GM12878 (cell line): Measurements from ENCODE around the gene MEF2C. TPM values are rescaled to one million over a fixed set of nuclear protein-coding genes. Genes with fewer than 3 reads are reported as not detected.
A peak's percentile ranks its signal among the peaks of the same experiment; 100 is the strongest.

Experiments
- ATF7 ChIP-seq: fragments of 450-650 bp; IDR thresholded peaks from 2 replicates; pipeline ENCODE4 v1.6.1; 2016; ENCODE audit warnings: low read depth, mild to moderate bottlenecking
- BHLHE40 ChIP-seq, 2 experiments: fragments of 450-650 bp in 1 of 2; IDR thresholded peaks; 2 replicates each; pipeline ENCODE4 v1.6.1; 2011 to 2017; ENCODE audit warnings: low read depth in 2 of 2, borderline replicate concordance in 1 of 2, improper control_type of control experiment in 1 of 2, low read length in 1 of 2, mild to moderate bottlenecking in 1 of 2
- BMI1 ChIP-seq: fragments of 450-650 bp; IDR thresholded peaks from 2 replicates; pipeline ENCODE4 v1.6.1; 2016; ENCODE audit warnings: mild to moderate bottlenecking, moderate library complexity, borderline replicate concordance
- CREM ChIP-seq: IDR thresholded peaks from 2 replicates; pipeline ENCODE4 v1.6.1; 2014; ENCODE audit warnings: antibody characterized with exemption, low read depth
- HCFC1 ChIP-seq: fragments of 150-350 bp; IDR thresholded peaks from 2 replicates; pipeline ENCODE4 v1.6.1; 2014; ENCODE audit warnings: low read length
- HDGF ChIP-seq: fragments of 450-650 bp; IDR thresholded peaks from 2 replicates; pipeline ENCODE4 v1.6.1; 2016; ENCODE audit warnings: antibody characterized with exemption
- KDM1A ChIP-seq: fragments of 200-600 bp; sonication (generic); IDR thresholded peaks from 2 replicates; pipeline ENCODE4 v1.6.1; 2016; ENCODE audit warnings: borderline replicate concordance
- NR2C1 ChIP-seq: fragments of 450-650 bp; IDR thresholded peaks from 2 replicates; pipeline ENCODE4 v1.6.1; 2017; ENCODE audit warnings: antibody characterized with exemption, mild to moderate bottlenecking, moderate library complexity
- PKNOX1 ChIP-seq: fragments of 450-650 bp; IDR thresholded peaks from 2 replicates; pipeline ENCODE4 v1.6.1; 2016; ENCODE audit warnings: mild to moderate bottlenecking
- POLR2A ChIP-seq: IDR thresholded peaks from 2 replicates; pipeline ENCODE4 v1.6.1; 2011; ENCODE audit warnings: low read depth, mild to moderate bottlenecking, low read length
- RB1 ChIP-seq: fragments of 450-650 bp; formaldehyde crosslinking; IDR thresholded peaks from 2 replicates; pipeline ENCODE4 v1.6.1; 2017; ENCODE audit warnings: mild to moderate bottlenecking, borderline replicate concordance
- RFX5 ChIP-seq: IDR thresholded peaks from 2 replicates; pipeline ENCODE4 v1.6.1; 2011; ENCODE audit warnings: low read depth, low read length, improper control_type of control experiment
- RUNX3 ChIP-seq: IDR thresholded peaks from 2 replicates; pipeline ENCODE4 v1.6.1; 2012; ENCODE audit warnings: low read length, inconsistent platforms
- SMC3 ChIP-seq: IDR thresholded peaks from 2 replicates; pipeline ENCODE4 v1.6.1; 2011; ENCODE audit warnings: low read length, improper control_type of control experiment, borderline replicate concordance
- ZNF592 ChIP-seq: fragments of 450-650 bp; IDR thresholded peaks from 2 replicates; pipeline ENCODE4 v1.6.1; 2017; ENCODE audit warnings: mild to moderate bottlenecking, moderate library complexity
- ZZZ3 ChIP-seq: IDR thresholded peaks from 2 replicates; pipeline ENCODE4 v1.6.1; 2011; ENCODE audit warnings: low read depth; ENCODE audit not compliant: control insufficient read depth, insufficient read length
- polyA plus RNA-seq, 11 experiments: library from polyadenylated mRNA; depleted of rRNA in 4 of 11; unstranded in 6 of 11; stranded (reverse) in 5 of 11; fragments of >200 nt; fragmentation: Nextera tagmentation in 4 of 11; fragmentation: Illumina TruSeq in 1 of 11; extraction: Ambion mirVana in 4 of 11; extraction: Trizol in 1 of 11; gene quantifications; 1 replicate in 1 of 11; 2 replicates in 10 of 11; pipeline versions ENCODE4 v1.2.1 to v1.2.3, GENCODE V29; 2011 to 2016; ENCODE audit warnings: inconsistent platforms in 2 of 11, missing spikeins in 2 of 11, low read depth in 1 of 11
- total RNA-seq, 4 experiments: library from RNA; depleted of rRNA in 3 of 4; stranded (reverse); fragments of >200 nt in 3 of 4; fragmentation: Illumina TruSeq in 1 of 4; extraction: Trizol in 1 of 4; gene quantifications; 2 replicates each; pipeline versions ENCODE4 v1.2.1 to v1.2.3, GENCODE V29; 2013 to 2021

Gene MEF2C
- total and polyA plus RNA-seq, 10 of the 15 experiments (the other 5 are each of a cell fraction or from before 2014, with no cell fraction given): 104 to 225 (median 180) TPM

GRCh38 chr5:88674356-88675167, 208.4 kb downstream of the MEF2C start (continued):
- no peak for TF ChIP-seq ZNF592
- no peak for TF ChIP-seq KDM1A
- no peak for TF ChIP-seq HCFC1
- no peak for TF ChIP-seq CREM
- 0 out of 2 replicates have a peak, but pooled peaks have one; percentile 4 for TF ChIP-seq PKNOX1
- TF ChIP-seq ATF7: no peak
- TF ChIP-seq RUNX3: no peak
- TF ChIP-seq SMC3: no peak
- TF ChIP-seq ZZZ3: no peak
- no peak for TF ChIP-seq NR2C1
- no peak for TF ChIP-seq BMI1
- no peak for TF ChIP-seq HDGF
- peak; percentile 55; the same call in 1 of the 2 replicates for TF ChIP-seq POLR2A
- TF ChIP-seq BHLHE40 (IDR thresholded peaks at IDR 0.05; ENCODE audit: borderline replicate concordance in 1 of 2, low read depth in 2 of 2, low read length in 1 of 2): peak in 1 of 2 experiments; percentile 47; a peak in 2 of 4 replicates
- no peak for TF ChIP-seq RFX5
- TF ChIP-seq RB1: peak; percentile 89; the same call in 1 of the 2 replicates
